ENCODE results near the gene PKD2.
"Not testable (repeated sequence)": the region's sequence is repeated elsewhere in the genome, so short reads cannot be mapped to it uniquely, and the experiment has no call there.

The PKD2 gene

DNA sequence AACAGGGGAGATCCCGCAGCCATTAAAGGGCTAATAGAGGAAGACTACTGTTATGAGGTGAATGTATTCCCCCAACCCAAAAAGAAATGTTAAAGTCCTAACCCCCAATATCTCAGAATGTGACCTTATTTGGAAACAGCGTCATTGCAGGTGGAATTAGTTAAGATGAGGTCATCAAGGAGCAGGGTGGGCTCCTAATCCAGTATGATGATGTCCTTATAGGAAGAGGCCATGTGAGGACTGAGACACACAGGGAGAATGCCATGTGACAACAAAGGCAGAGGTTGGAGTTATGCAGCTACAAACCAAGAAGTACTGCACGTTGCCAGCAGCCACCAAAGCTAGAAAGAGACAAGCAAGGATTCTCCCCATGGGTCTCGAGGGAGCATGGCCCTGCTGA is 17.7 kb upstream of the PKD2 start:
- no peak for FAIRE-seq

- no peak for FAIRE-seq
Measured at GRCh38 chr4:87995435-87995834, 12.0 kb upstream of the PKD2 start.

GRCh38 chr4:87999191-87999691 is 8.2 kb upstream of the PKD2 start:
- not testable (repeated sequence) for FAIRE-seq

GRCh38 chr4:88001871-88002270 is 5.6 kb upstream of the PKD2 start:
- no peak for FAIRE-seq

DNA sequence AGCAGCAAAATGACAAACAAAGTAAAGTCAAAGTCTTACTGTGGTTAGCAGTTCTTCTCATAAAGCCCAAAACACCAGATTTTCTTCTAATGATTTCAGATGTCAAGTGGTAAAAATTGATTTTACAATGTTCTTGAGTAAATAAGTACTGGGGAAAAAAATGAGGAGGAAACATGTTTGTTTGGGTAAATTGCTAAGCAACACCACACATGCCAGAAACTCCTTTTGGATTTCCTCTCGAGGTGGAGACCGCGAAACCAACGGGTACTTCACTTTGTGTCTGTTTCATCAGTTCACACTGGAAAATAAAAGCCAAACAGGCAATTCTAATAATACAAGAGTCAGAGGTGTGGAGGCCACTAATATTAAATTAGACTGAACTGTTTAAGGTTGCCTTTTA is 4.6 kb upstream of the PKD2 start:
- no peak for FAIRE-seq

DNA sequence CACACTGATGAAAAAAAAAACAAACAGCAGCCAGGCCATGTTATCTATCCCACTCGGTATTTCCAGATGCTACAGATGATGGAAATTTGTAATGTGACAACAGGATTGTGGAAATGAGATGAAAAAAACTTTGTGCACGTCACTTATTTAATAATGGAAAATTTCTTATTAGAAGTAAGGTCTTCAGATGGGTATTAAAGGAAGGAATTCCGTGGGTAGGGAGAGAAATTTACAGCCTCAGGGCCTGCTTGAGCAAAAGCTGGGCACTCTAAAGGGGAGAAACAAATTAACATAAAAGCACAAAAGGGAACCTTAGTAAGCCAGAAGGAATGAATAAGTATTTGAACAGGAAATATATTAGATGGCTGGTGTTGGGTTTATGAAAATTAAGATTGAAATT is 4.2 kb upstream of the PKD2 start:
- FAIRE-seq = no peak

- no peak for FAIRE-seq
Measured at GRCh38 chr4:88005076-88005475, 2.4 kb upstream of the PKD2 start.

- no peak for FAIRE-seq
Measured at GRCh38 chr4:88005946-88006345, 1.5 kb upstream of the PKD2 start.

DNA sequence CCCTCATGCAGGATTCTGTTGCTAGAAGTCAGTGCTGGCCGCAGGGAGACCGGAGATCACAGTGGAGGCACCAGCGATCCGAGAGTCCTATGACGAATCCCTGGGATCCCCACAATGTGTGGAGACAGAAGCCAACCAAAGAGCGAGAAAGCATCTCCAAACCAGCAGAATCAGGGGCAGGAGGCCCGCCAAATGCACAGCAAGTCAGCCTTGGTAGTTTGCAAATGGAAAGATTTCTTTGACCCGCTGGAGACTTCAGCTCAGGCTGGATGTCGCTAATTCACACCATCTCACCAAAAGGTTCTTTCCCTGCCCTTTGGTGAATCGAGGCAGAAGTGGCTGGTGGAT is 505 bp upstream of the PKD2 start:
- no peak for FAIRE-seq

GRCh38 chr4:88008122-88008742 is 797 bp downstream of the PKD2 start:
- FAIRE-seq = no peak

DNA sequence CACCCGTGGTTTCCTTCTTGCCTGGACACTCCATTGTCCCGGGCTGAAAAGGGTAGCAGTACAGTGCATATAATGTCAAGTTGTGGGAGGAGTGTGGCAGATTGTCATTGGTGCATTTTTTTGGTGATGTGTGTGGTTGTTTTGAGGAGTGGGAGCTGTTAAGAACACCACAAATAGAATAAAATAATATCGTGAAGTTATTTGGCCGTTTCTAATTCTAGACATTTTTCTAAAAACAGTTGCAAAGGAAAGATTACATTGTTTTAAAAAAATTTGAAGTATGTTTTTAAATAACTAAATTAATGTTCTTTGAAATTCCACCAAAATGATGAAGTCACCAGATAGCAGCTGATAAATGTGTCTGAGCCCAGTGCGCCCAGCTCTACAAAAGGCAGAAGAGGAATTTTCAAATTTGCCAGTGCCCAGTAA is 1.3 kb downstream of the PKD2 start:
- no peak for FAIRE-seq

DNA sequence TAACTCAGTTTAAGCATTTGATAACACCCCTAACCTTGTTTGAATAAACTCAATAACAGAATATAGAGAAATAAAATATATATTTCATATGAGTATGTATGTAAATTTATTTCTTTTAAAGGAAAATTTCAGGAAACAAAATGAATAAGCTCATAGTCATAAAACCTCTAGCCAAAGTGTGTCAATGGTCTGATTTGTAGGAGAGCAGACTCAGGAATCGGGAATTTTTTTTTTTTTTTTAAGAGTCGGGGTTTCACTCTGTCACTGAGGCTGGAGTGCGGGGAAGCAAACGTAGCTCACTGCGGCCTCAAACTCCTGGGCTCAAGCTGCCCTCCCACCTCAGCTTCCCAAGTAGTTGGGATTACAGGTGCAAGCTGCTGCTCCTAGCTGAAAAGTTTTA is 2.4 kb downstream of the PKD2 start:
- FAIRE-seq = no peak

GRCh38 chr4:88010966-88011365 is 3.5 kb downstream of the PKD2 start:
- no peak for FAIRE-seq

- FAIRE-seq = no peak
Measured at GRCh38 chr4:88012647-88013046, 5.2 kb downstream of the PKD2 start.

GRCh38 chr4:88014386-88014905 is 7.0 kb downstream of the PKD2 start:
- FAIRE-seq = no peak

DNA sequence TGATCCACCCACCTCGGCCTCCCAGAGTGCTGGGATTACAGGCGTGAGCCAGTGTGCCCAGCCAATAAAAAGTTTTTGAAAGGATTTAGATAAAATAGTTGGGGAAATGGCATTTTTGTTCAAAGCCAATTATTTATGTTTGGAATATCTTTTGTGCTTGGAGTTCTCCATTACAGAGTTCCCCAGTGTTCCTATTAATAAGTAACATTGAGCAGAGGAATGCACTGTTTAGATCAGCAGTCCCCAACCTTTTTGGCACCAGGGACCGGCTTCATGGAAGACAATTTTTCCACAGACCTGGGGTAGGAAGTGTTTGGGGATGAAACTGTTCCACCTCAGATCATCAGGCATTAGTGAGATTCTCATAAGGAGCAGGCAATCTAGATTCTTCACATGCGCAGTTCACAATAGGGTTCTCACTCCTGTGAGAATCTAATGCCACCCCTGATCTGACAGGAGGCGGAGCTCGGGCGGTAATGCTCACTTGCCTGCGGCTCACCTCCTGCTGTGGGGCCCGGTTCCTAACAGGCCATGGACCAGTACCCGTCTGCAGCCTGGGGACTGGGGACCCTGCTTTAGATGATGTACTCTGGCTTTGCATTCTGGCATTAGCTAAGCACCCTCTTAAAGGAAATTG is 8.3 kb downstream of the PKD2 start:
- FAIRE-seq = no peak

DNA sequence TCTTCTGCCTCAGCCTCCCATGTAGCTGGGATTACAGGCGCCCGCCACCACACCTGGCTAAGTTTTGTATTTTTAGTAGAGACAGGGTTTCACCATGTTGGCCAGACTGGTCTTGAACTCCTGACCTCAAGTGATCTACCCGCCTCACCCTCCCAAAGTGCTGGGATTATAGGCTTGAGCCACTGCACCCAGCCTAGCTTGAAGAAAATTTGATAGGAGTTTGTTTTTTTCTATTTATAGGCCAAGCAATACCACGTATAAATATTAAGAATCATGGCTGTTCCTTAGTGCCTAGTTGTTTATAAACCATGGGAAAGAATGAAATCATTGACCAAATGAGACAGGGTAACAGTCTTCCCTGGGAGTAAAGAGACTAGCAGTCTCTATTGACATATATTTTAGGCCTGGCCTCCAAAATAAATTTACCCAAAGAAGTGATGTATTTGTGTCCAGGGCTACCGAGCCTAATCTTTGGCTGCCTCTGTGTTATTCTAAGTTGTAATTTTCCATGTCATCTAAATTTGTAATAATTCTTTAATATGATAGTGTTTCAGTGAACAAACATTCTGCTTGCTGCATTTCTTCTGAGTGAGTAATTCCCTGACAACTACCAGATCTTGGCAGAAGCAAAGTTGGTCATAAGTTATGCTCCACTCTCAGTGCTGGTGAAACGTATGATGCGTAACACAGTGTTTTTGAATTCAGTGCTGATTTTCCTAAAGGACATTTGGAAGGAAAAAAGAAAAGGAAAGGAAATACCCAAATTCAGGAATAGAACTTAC is 10.3 kb downstream of the PKD2 start:
- no peak for FAIRE-seq

GRCh38 chr4:88018466-88018865 is 11.0 kb downstream of the PKD2 start:
- no peak for FAIRE-seq

DNA sequence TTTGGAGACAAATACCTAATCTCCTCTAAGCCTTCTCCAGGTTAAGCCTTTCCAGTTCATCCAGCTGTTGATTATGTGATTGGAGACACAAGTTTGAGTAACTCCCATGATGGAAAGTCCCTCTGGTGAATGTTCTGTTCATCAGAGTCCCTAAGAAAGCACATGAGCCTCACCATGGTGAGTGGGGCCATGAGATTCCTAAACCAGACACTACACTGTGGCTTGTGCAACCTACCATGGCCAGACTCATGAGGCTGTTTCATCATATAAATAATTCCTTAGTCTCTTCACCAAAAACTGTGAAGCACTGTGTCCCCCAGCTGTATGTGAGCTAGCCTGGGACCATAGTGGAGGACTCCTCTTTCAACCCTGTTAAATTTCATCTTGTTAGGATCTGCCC is 14.4 kb downstream of the PKD2 start:
- no peak for FAIRE-seq

- FAIRE-seq = no peak
Measured at GRCh38 chr4:88022289-88022688, 14.9 kb downstream of the PKD2 start.

GRCh38 chr4:88025868-88026661 is 18.6 kb downstream of the PKD2 start:
- not testable (repeated sequence) for FAIRE-seq

DNA sequence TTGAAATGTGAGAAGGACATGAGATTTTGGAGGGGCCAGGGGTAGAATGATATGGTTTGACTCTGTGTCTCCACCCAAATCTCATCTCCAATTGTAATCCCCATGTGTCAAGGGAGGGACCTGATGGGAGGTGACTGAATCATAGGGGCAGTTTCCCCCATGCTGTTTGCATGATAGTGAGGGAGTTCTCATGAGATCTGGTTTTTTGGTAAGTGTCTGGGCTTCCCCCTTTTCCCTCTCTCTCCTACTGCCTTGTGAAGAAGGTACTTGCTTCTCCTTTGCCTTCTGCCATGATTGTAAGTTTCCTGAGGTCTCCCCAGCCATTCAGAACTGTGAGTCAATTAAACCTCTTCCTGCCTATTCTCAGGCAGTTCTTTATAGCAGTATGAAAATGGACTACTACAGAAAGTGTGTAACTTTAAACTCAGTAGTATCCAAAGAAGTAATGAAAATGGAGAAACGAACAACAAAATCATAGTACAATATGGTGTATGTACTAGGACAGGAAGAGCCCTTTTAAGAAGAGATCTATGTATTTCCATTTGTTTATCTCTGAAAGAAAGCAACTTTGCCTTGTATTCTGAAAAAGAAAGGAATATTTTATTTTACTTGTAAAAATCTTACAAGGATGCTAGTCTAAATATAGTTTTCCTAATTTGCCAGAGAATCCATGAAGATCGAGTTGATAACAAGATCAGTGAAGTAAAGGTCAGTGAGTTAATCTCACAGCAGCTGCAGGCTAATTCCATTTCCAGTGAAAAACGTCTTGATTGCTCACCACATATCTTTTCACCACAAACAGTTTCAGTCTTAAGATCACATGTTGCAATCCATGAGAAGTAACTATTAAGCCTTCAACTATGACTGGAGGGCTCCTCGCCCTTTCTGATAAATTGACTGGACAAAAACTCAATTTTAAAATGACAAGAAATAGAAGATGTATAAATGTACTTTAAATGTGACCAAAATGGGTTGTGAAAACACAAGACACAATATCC is 20.5 kb downstream of the PKD2 start:
- no peak for FAIRE-seq

All from G401.6 (cell line).